Mammary epithelial cell (primary cell): Measurements from ENCODE around the gene MOB3B.

Experiments
- CTCF ChIP-seq, 2 donors: IDR thresholded peaks in 1 of 2; conservative IDR thresholded peaks in 1 of 2; 2 replicates each; pipeline ENCODE4 v1.5.1; 2011 to 2012; ENCODE audit warnings: inconsistent platforms in 2 of 2, low read length in 2 of 2, mild to moderate bottlenecking in 2 of 2, control low read depth in 1 of 2, low read depth in 1 of 2; ENCODE audit not compliant: insufficient read depth in 1 of 2; ENCODE audit errors: extremely low read depth in 1 of 2
- EZH2 ChIP-seq: IDR thresholded peaks from 2 replicates; pipeline ENCODE4 v1.6.1; 2012; ENCODE audit warnings: low read length, inconsistent platforms, borderline replicate concordance

- TF ChIP-seq CTCF (conservative IDR thresholded peaks at IDR 0.05 in 1 of 2, IDR thresholded peaks at IDR 0.05 in 1 of 2; ENCODE audit: extremely low read depth in 1 of 2, insufficient read depth in 1 of 2, low read depth in 1 of 2, low read length in 2 of 2) (no peak), EZH2 (no peak)
Observed at GRCh38 chr9:27377811-27378456, 151.7 kb downstream of the MOB3B start.
